DND-41 (cell line): ENCODE data around the gene TSPAN18.

Experiments used
- EZH2 ChIP-seq: IDR thresholded peaks from 3 replicates; pipeline ENCODE4 v1.6.1; 2012; ENCODE audit warnings: borderline replicate concordance, low read depth, mild to moderate bottlenecking, moderate library complexity, low read length, inconsistent platforms; ENCODE audit not compliant: severe bottlenecking
- TF ChIP-seq, protein P1 (sequence below): IDR thresholded peaks from 2 replicates; pipeline ENCODE4 v1.5.1; 2012; ENCODE audit warnings: borderline replicate concordance, low read length, moderate library complexity, mild to moderate bottlenecking; ENCODE audit not compliant: poor library complexity, severe bottlenecking; ENCODE audit errors: extremely low read depth

DNA sequence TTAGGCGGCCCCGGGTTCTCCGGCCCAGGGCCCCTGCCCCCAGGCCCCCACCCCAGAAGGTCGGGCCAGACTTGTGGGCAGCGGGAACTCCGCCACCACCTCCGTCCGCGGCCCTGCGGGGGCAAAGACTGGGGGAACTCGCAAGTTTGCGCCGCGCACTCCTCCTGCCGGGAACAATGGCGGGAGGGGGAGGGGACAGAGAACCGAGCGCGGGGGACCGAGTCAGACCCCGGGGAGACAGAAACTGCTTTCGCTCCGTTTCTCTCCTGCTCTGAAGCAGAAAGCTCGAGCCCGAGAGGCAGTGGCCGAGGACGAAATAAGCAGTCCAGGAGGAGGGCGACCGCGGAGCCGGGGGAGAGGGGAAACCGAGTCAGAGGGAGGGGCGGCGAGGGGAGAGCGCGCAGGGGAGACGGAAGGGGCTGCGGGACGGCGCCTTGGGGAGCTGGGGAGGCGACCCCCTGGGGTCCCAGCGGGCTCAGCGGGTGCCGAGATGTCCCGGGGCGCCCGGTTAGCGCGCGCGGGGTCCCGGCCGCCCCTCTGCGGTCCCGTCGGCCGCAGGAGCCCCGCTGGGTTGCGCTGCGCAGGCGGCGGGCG lies 223.4 kb downstream of the TSPAN18 start:
- TF ChIP-seq, protein P1, sequence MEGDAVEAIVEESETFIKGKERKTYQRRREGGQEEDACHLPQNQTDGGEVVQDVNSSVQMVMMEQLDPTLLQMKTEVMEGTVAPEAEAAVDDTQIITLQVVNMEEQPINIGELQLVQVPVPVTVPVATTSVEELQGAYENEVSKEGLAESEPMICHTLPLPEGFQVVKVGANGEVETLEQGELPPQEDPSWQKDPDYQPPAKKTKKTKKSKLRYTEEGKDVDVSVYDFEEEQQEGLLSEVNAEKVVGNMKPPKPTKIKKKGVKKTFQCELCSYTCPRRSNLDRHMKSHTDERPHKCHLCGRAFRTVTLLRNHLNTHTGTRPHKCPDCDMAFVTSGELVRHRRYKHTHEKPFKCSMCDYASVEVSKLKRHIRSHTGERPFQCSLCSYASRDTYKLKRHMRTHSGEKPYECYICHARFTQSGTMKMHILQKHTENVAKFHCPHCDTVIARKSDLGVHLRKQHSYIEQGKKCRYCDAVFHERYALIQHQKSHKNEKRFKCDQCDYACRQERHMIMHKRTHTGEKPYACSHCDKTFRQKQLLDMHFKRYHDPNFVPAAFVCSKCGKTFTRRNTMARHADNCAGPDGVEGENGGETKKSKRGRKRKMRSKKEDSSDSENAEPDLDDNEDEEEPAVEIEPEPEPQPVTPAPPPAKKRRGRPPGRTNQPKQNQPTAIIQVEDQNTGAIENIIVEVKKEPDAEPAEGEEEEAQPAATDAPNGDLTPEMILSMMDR = no peak
- no peak for TF ChIP-seq EZH2
